Measurements from ENCODE around the gene FKBP14.
A peak's percentile ranks its signal among the peaks of the same experiment; 100 is the strongest.
"Not testable (repeated sequence)": the region's sequence is repeated elsewhere in the genome, so short reads cannot be mapped to it uniquely, and the experiment has no call there.

Gene FKBP14

DNA sequence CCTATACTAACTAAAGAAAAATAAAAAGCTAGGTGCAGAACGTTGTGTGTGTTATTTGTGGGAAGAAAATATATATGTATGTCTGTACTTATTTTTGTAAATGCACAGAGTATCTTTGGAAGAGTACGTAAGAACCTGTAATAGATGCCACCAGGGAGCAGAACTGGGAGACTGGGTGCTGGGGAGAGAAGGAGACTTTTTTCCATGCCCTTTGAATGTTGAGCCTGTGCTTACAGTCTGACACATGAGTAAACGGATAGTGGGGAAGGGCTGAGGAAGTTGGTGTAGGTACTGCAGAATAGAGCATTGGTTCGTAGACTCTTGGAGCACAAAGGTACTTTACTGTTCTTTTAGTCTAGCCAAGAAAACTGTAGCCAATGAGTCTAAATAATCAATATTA is 35.6 kb downstream of the FKBP14 start:
- DNase-seq (ENCODE audit: low read depth in 3 of 3): no peak

- peak in 1 of 3 experiments; percentile 9 for DNase-seq (ENCODE audit: low read depth in 3 of 3)
Measured at GRCh38 chr7:29989257-29989995, 37.1 kb downstream of the FKBP14 start, which contains the start of gene SCRN1. SCRN1 (minus strand) TSS chr7:29989801; CDS start chr7:29969067, 20,734 bp downstream.

- peak in 1 of 3 experiments; percentile 21 for DNase-seq (ENCODE audit: low read depth in 3 of 3)
Measured at GRCh38 chr7:29988424-29989256, 37.9 kb downstream of the FKBP14 start.

DNA sequence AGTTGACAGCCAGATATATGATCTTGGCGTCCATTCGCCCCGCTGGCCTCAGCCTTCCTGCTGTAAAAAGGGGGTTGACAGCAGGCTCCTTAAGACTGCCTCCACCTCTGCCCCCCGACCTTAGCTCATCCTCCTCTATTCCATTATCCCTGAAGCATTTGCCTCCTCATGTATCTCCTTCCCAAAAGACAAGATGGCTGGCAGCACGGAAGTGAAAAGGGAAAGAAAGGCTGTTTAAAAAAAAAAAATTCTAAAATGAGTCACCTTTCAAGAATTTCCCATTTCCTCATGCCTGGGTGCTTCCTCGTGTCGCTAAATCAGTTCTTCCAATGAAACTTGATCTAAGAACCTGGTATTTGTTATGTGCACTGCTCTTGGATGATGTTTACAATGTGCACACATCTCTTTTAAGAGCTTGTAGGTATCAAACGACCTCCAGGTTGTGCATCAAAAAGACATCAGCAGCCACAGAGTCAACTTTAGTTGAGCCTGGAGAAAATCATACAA is 38.6 kb downstream of the FKBP14 start:
- no peak for DNase-seq (ENCODE audit: low read depth in 3 of 3)

DNA sequence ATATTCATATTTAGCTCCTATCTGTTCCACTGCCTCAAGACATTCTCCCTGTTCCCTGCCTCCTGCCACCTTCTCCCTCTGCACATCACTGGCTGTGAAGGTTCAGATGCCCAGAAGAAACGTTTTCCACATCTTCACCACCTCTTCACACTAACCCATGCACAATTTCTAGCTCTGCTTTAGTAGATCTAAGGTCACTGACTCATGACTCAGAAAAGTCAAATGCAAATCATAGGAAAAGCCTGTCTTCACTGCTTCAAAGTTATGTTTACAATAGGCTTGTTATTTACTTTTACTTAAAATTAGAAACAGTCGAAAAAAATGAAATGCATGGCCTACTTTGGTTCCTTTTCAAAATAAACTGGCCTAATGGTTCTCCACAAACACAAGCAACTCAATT is 39.4 kb downstream of the FKBP14 start:
- no peak for DNase-seq (ENCODE audit: low read depth in 3 of 3)

DNA sequence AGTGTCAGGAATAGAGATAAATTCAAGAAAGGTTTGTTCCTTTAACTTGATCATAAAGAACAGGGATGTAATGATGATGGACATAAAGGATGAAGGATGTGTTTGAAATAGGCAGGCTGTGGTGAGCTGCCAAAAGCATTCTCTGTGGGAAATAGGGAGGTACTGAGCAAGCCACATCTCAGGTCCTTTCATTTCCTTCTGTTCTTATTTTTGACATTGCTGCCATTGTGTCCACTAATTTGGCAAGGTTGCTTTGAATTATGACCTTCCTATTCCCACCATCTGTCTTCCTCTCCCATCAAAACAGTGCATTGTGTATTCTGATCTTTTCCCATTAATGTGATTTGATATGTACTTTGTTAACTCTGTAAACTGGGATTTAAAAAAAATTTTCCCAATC is 46.4 kb downstream of the FKBP14 start:
- no peak for DNase-seq (ENCODE audit: low read depth in 3 of 3)

DNA sequence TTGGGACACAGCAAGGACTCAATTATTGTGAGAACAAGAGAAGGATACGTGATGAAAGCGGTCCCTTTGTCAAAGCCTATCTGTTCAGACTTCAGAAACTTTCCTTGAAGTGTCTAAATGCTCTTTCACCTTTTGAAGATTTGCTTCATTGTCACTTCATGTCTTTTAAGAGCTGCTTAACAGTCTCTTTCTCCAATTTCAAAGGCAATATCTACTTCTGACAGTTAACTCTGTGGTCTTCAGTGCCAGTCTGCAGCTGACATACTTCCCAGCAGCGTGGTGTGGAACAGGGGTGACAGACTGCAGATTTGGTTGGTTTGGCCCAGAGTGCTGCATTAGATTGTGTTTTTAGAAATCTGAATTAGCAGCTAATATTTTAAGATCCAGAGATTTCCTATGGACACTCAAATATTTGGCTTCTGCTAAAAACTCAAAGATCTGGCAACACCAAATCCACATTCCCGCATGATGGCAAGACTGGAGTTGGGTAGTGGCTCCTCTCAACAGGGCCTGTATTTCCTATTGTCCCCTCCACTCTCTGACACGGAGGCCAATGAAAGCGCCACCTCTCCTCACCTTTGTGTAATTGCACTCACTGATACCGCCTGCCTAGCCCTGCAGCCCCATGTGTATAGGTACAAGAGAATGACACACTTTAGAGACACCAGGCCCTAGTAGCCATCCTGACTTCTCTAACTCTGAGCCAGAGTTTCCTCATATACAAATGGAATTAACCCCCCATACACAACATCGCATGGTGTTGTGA is 48.4 kb downstream of the FKBP14 start:
- no peak for DNase-seq (ENCODE audit: low read depth in 3 of 3)

DNA sequence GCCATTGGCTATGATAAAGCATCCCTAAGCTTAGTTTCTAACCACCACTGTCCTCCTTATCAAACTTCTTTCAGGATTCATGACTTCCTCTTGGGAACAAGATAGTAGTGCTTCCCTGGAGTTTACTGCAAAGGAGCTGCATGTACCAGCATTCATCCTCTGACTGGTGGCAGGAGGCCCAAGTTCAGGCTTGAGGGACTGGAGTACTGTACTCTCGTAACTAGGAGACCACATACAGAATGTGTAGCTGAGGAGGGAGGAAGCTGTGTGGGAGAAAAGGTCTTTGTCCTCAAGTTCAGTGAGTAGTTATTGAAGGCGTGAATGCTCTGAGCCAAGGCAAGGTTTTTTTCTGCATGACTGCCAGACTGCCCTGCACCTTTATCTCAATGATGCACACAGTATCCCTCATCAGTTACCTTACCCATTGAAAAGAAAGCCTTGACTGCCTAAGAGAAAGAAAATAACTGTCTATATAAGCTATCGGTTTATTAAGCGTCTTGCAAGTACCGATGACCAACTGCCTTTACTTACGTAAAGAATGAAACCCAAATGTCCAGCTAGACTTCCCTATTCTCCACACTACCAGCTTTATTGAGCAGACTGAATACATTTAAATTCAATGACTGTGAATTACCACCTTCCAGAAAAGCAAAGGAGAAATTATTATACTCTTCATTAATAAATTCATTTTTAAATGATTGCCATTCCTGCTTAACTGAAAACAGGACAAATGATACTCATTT is 49.7 kb downstream of the FKBP14 start:
- DNase-seq (ENCODE audit: low read depth in 3 of 3): no peak

- DNase-seq (ENCODE audit: low read depth in 3 of 3): no peak
Measured at GRCh38 chr7:29976266-29976665, 50.2 kb downstream of the FKBP14 start.

DNA sequence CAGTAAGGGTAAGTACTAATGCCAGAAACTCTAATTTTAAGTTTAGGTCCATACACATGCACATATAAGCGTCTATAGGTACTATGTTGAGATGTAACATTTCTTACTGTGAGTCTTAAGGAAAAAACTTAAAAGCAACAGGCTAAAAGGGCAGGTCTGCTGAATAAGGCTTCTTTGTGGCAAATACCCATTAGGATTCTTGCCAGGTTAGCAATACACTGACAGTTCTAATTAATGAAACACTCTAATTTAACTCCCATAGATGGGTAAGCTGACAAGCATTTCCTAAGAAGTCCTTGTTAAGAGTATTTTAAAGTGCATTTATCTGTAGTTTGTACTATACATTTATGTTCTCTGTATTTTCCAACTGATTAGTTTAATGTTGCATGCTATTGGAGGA is 50.9 kb downstream of the FKBP14 start:
- DNase-seq (ENCODE audit: low read depth in 3 of 3): no peak

DNA sequence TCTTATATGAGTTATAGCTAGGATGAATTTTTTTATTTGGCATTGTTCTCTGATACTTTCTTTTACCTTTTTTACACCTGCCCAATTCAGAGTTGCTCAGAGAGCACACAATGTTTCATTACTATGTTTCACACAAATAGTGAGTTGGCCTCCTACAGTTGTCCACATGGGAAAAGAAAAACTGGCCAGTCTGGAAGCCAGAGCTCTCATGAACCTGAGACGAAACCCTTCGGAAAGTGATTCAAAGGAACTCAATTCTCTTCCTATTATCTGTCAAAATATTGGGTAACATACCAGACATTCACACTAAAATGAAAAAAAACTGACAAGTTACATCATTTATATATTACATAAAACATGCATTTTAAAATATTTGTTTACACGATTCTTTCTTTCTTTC is 52.2 kb downstream of the FKBP14 start:
- DNase-seq (ENCODE audit: low read depth in 3 of 3): no peak

DNA sequence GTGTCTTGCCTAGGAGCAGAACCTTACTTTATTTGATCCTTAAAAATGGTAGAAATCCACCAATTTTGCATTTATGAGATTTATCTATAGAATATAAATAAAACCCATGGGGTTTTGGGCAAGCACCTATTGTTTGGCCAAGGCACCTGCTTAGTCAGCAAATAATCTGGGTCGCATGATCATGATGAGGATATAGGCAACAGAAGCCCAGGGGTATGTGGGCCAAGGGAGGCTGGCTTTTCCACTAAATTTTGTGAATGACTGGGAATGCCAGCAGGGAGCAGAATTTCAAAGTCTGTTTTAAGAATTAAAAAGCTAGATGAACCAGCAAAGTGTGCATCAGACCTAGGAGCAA is 54.2 kb downstream of the FKBP14 start:
- no peak for DNase-seq (ENCODE audit: low read depth in 3 of 3)

- DNase-seq (ENCODE audit: low read depth in 3 of 3): no peak
Measured at GRCh38 chr7:29971566-29972314, 54.8 kb downstream of the FKBP14 start.

GRCh38 chr7:29970158-29970557 is 56.3 kb downstream of the FKBP14 start:
- DNase-seq (ENCODE audit: low read depth in 3 of 3): no peak

DNA sequence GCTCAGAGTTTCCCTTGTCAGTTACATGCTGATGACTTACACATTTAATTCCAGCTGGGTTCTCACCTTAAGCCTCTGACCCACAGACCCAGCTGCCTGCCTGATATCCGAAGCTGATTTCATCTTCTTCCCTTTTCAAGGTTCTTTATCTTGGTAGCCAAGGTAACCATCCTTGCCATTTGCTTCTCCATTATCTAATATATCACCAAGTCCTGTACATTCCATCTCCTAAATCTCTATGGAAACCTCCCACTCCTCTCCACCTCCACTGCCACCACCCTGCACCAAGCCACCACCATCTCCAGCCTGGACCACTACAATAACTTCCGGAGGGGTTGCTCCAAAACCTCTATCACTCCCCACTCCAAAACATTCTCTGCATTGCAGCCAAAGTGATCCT is 56.8 kb downstream of the FKBP14 start:
- DNase-seq (ENCODE audit: low read depth in 3 of 3): no peak

GRCh38 chr7:29968683-29969395 is 57.7 kb downstream of the FKBP14 start:
- no peak for DNase-seq (ENCODE audit: low read depth in 3 of 3)

- no peak for DNase-seq (ENCODE audit: low read depth in 3 of 3)
Measured at GRCh38 chr7:29965030-29965429, 61.5 kb downstream of the FKBP14 start.

- DNase-seq (ENCODE audit: low read depth in 3 of 3): no peak
Measured at GRCh38 chr7:29962035-29962434, 64.5 kb downstream of the FKBP14 start.

GRCh38 chr7:29961611-29962010 is 64.9 kb downstream of the FKBP14 start:
- DNase-seq (ENCODE audit: low read depth in 3 of 3): not testable (repeated sequence)

Data from stimulated activated CD4-positive, alpha-beta T cell treated with anti-CD3 and anti-CD28 coated beads, TNF-alpha, amount 100 ng/mL, for 24 hours (primary cell).